GM19452 (cell line): ENCODE results near the gene COMMD1.
"Not testable (repeated sequence)": the region's sequence is repeated elsewhere in the genome, so short reads cannot be mapped to it uniquely, and the experiment has no call there.

ENCODE experiments used
- ATAC-seq: cut with Tn5 transposase; IDR thresholded peaks from one replicate; pipeline ENCODE4 v1.9.1; 2021; ENCODE audit not compliant: unreplicated experiment

The COMMD1 gene

GRCh38 chr2:61924895-61925663, 19.6 kb downstream of the COMMD1 start:
- ATAC-seq, result no peak

GRCh38 chr2:61926531-61927477, 21.3 kb downstream of the COMMD1 start:
- no peak for ATAC-seq

GRCh38 chr2:61928826-61929461, 23.5 kb downstream of the COMMD1 start:
- no peak for ATAC-seq

- no peak for ATAC-seq
These were observed 31.6 kb downstream of the COMMD1 start for GRCh38 chr2:61937098-61937497.

GRCh38 chr2:61937886-61938285, 32.4 kb downstream of the COMMD1 start:
- no peak for ATAC-seq

GRCh38 chr2:61938511-61938910, 33.0 kb downstream of the COMMD1 start:
- ATAC-seq, result no peak

- ATAC-seq, result no peak
These were observed 37.8 kb downstream of the COMMD1 start for GRCh38 chr2:61943251-61943650.

GRCh38 chr2:61946666-61947065, 41.2 kb downstream of the COMMD1 start:
- no peak for ATAC-seq

- no peak for ATAC-seq
These were observed 43.4 kb downstream of the COMMD1 start for GRCh38 chr2:61948661-61949457.

GRCh38 chr2:61949458-61949713, 43.9 kb downstream of the COMMD1 start:
- no peak for ATAC-seq

GRCh38 chr2:61949714-61950560, 44.5 kb downstream of the COMMD1 start:
- ATAC-seq, result no peak

GRCh38 chr2:61950571-61951315, 45.3 kb downstream of the COMMD1 start:
- no peak for ATAC-seq

GRCh38 chr2:61951881-61952280, 46.4 kb downstream of the COMMD1 start:
- ATAC-seq, result no peak

GRCh38 chr2:61952288-61952687, 46.8 kb downstream of the COMMD1 start:
- no peak for ATAC-seq

GRCh38 chr2:61954856-61955255, 49.4 kb downstream of the COMMD1 start:
- not testable (repeated sequence) for ATAC-seq

- no peak for ATAC-seq
These were observed 54.2 kb downstream of the COMMD1 start for GRCh38 chr2:61959381-61960293.

GRCh38 chr2:61961231-61961901, 55.9 kb downstream of the COMMD1 start:
- no peak for ATAC-seq
